Measurements from ENCODE around the gene TRIO.

Gene TRIO

DNA sequence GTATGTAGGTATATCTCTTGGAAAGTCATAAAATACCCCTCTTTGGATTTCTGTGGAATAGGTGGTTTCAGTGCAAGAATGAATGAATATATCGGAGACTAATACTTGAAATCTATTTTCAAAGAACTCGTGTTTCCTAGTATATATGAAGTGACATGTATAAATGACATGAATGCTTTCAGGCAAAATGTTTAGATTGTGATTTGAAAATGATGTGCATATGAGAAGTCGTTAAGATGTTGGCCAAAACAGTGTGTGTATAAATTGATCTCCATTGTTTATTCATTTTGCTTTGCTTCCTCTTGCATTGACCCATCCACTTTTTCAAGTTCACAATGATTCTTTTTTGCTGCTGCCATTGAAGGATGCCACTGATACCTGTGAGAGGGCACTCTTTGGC lies 8.3 kb downstream of the TRIO start:
- no peaks in the 10 kb centered on the region for H3K9me3 ChIP-seq (ENCODE audit: low read length)
- H3K9ac ChIP-seq (ENCODE audit: low read length), result no peak overlapping the region
- no peak overlapping the region for H3K4me3 ChIP-seq (ENCODE audit: low read depth in 1 of 2, low read length in 2 of 2)
- H3K36me3 ChIP-seq (ENCODE audit: insufficient read depth, low read length), result no peaks in the 10 kb centered on the region
- no peak overlapping the region for H3K27ac ChIP-seq (ENCODE audit: low read depth, low read length)
- H3K4me1 ChIP-seq (ENCODE audit: insufficient read depth, low read length), result peaks cover 83% of the 10 kb centered on the region
- H3K27me3 ChIP-seq (ENCODE audit: control insufficient read depth in 1 of 2, insufficient read depth in 2 of 2, low read length in 2 of 2), result no peaks in the 10 kb centered on the region

DNA sequence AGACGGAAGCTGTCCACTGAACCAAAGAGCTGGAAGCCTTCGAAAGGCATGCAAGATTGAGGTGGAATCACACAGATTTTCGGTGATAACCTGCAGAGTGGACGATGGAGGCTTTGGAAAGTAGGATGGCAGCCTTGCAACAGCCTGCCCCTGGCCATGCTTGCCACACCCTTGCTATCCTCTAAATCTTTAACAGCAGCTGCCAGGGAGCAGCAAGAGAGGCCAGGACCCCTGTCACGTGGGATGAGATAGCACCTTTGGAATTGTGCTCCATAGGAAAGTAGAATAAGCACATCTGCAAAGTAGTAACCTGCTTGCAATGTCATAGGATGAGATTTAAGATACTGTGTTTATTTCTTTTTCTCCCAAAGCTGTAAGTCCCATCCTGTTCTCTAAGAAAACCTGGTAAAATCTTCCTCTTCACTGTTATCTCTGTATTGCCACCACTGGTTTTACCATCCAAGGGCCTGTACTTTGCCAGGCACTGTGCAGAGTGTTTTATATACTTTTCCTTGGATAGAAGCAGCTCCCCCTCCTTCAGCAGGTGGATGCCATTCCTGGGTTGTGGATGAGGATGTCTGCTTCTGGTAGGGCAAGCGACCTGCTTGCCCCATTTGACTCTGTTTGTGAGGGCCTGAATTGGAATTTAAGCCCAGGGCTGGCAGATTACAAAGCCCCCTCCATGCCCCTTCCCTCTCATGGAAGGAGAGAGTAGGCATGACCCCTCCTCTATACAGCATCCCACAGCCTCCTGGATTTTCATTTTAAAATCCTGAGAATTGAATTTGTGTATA lies 10.1 kb downstream of the TRIO start:
- H3K4me1 ChIP-seq (ENCODE audit: insufficient read depth, low read length), result peaks cover 75% of the 10 kb centered on the region
- no peaks in the 10 kb centered on the region for H3K9me3 ChIP-seq (ENCODE audit: low read length)
- H3K4me3 ChIP-seq (ENCODE audit: low read depth in 1 of 2, low read length in 2 of 2), result no peak overlapping the region
- no peaks in the 10 kb centered on the region for H3K27me3 ChIP-seq (ENCODE audit: control insufficient read depth in 1 of 2, insufficient read depth in 2 of 2, low read length in 2 of 2)
- peak overlapping the region; percentile 83 for H3K27ac ChIP-seq (ENCODE audit: low read depth, low read length)
- H3K9ac ChIP-seq (ENCODE audit: low read length), result peak overlapping the region; percentile 55
- no peaks in the 10 kb centered on the region for H3K36me3 ChIP-seq (ENCODE audit: insufficient read depth, low read length)

DNA sequence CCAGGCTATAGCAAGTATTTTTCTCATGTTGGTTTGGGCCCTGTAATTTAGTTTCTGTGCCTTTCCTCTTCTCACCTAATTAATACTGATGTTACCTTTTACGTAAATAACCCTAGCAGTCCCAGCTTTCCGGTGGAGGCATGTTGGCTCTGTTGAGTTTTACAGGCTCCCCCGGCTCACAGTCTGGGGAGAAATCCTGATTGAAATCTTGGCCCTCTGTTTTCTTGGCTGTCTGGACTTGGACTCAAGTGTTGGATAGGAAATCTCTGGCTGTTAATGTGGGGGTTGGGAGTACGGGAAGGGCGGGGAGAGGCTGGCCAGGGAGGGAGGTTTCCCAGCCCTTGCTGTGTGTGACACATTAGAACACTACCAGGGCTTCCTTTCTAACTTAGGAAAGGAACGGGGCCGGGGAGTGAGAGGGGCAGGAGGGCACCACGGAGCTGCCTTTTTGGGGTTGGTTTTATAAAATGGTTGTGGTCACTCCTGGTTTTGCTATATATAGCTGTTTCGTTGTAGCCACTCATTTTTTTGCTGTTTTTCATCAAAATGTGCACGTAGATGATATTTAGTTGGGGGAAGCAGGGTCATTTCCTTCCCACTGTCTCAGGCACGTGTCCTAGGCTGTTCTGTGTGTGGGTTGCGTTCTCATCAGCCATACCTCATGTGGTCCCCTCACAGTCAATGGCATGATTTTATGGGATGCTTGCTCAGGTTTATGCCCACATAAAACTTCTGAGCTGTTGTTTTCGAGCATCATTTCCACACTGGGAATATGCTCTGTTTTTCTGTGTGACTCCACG lies 11.0 kb downstream of the TRIO start:
- H3K27me3 ChIP-seq (ENCODE audit: control insufficient read depth in 1 of 2, insufficient read depth in 2 of 2, low read length in 2 of 2), result no peaks in the 10 kb centered on the region
- H3K27ac ChIP-seq (ENCODE audit: low read depth, low read length), result peak overlapping the region; percentile 83
- no peaks in the 10 kb centered on the region for H3K9me3 ChIP-seq (ENCODE audit: low read length)
- peaks cover 67% of the 10 kb centered on the region for H3K4me1 ChIP-seq (ENCODE audit: insufficient read depth, low read length)
- H3K9ac ChIP-seq (ENCODE audit: low read length), result peak overlapping the region; percentile 55
- H3K4me3 ChIP-seq (ENCODE audit: low read depth in 1 of 2, low read length in 2 of 2), result peak overlapping the region in 1 of 2 donors; percentile 43
- no peaks in the 10 kb centered on the region for H3K36me3 ChIP-seq (ENCODE audit: insufficient read depth, low read length)

DNA sequence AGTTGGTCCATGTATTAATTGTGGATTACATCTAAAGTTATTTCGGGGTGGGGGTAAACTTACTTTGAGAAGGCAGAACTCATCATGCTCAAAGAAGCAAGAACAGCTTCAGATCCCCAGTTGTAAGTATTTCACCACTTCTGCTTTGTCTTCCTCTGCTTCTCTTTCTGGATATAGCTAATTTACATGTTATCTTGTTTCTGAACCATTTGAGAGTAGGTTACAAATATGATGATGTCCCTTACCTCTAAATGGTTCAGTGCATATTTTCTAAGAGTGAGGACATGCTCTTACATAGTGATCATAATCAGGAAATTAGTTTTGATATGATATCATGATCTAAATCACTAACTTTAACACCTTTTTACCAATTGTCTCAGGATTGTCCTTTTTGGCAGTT lies 11.9 kb downstream of the TRIO start:
- Histone ChIP-seq H3K4me1 (ENCODE audit: insufficient read depth, low read length) (peaks cover 62% of the 10 kb centered on the region), H3K27ac (ENCODE audit: low read depth, low read length) (peak overlapping the region; percentile 83), H3K4me3 (ENCODE audit: low read depth in 1 of 2, low read length in 2 of 2) (no peak overlapping the region), H3K9ac (ENCODE audit: low read length) (peak overlapping the region; percentile 55), H3K36me3 (ENCODE audit: insufficient read depth, low read length) (no peaks in the 10 kb centered on the region), H3K27me3 (ENCODE audit: control insufficient read depth in 1 of 2, insufficient read depth in 2 of 2, low read length in 2 of 2) (no peaks in the 10 kb centered on the region), H3K9me3 (ENCODE audit: low read length) (no peaks in the 10 kb centered on the region)

DNA sequence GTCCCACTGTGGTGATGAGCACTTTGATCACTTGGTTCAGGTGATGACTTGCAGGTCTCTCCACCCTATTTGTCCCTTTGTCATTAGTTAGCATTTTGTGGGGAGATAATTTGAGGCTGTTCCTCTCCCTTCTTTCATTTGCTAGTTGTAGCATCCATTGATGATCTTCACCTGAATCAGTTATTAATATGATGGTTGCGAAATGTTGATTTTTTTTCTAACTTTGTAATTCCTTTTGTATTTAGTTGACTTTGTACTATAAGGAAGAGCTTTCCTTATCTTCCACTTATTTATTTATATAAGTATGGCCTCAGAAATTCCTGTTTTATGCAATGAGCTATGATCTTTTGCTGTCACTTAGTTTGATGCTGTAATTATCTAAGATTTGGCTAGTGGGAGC lies 12.6 kb downstream of the TRIO start:
- Histone ChIP-seq H3K4me1 (ENCODE audit: insufficient read depth, low read length) (peaks cover 62% of the 10 kb centered on the region), H3K4me3 (ENCODE audit: low read depth in 1 of 2, low read length in 2 of 2) (no peak overlapping the region), H3K9me3 (ENCODE audit: low read length) (no peaks in the 10 kb centered on the region), H3K36me3 (ENCODE audit: insufficient read depth, low read length) (no peaks in the 10 kb centered on the region), H3K27me3 (ENCODE audit: control insufficient read depth in 1 of 2, insufficient read depth in 2 of 2, low read length in 2 of 2) (no peaks in the 10 kb centered on the region), H3K27ac (ENCODE audit: low read depth, low read length) (peak overlapping the region; percentile 52), H3K9ac (ENCODE audit: low read length) (no peak overlapping the region)

DNA sequence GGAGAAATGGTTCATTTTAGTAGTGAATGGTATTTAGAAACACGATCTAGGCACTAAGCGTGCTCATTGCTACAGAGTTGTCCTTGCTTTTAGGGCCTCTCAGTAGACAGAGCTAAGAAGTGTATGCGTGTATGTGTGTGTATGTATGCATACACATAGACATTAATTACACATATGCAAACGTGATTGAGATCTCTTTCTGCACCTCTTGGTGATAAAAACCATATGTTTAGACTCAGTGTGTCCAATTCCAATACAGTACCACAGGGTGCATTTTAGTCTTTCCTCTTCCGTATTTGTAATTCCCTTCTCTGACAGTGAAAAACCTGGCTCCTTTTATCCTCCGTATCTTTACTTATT lies 13.1 kb downstream of the TRIO start:
- Histone ChIP-seq H3K4me3 (ENCODE audit: low read depth in 1 of 2, low read length in 2 of 2) (no peak overlapping the region), H3K36me3 (ENCODE audit: insufficient read depth, low read length) (no peaks in the 10 kb centered on the region), H3K9ac (ENCODE audit: low read length) (peak overlapping the region; percentile 58), H3K4me1 (ENCODE audit: insufficient read depth, low read length) (peaks cover 66% of the 10 kb centered on the region), H3K9me3 (ENCODE audit: low read length) (no peaks in the 10 kb centered on the region), H3K27me3 (ENCODE audit: control insufficient read depth in 1 of 2, insufficient read depth in 2 of 2, low read length in 2 of 2) (no peaks in the 10 kb centered on the region), H3K27ac (ENCODE audit: low read depth, low read length) (peak overlapping the region; percentile 52)

DNA sequence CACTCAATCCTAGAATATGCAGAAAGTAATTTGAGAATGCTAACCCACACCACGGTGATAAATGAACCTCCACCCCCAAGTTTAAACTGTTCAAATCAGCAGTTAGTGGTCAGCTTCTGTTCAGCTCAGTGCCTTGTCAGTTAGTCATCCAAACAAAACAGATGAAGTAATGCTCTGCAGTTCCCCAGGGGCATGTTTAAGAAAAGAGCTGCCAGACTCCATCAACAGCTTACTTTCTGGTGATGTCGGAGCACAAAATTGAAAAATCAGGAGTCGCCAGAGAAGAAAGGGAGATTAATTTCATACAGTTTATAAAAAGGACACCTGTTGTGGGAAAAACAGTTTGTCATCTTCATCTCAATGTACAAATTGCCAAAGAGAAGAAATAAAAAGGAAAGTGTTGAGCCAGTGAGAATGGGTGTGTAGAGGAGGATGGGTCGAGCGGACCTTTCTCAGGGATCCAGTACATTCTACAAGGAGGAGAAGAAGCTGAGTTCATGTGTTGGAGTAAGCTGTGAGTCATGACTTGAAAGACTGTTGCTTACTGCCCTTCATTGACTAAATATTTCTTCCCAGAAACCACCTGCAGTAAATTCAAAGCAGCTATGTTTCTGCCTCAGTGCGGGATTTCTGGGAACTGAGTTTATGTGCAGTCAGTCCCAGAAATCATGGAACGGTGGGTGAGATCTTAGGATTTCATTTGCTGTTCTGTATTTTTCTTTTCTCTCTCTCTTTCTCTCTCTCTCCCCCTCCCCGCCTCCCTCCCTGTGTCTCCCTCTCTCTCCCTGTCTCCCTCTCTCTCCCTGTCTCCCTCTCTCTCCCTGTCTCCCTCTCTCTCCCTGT lies 13.7 kb downstream of the TRIO start:
- Histone ChIP-seq H3K4me1 (ENCODE audit: insufficient read depth, low read length) (peaks cover 72% of the 10 kb centered on the region), H3K27ac (ENCODE audit: low read depth, low read length) (peak overlapping the region; percentile 40), H3K36me3 (ENCODE audit: insufficient read depth, low read length) (no peaks in the 10 kb centered on the region), H3K9me3 (ENCODE audit: low read length) (no peaks in the 10 kb centered on the region), H3K9ac (ENCODE audit: low read length) (peak overlapping the region; percentile 58), H3K4me3 (ENCODE audit: low read depth in 1 of 2, low read length in 2 of 2) (peak overlapping the region in 1 of 2 donors; percentile 10), H3K27me3 (ENCODE audit: control insufficient read depth in 1 of 2, insufficient read depth in 2 of 2, low read length in 2 of 2) (no peaks in the 10 kb centered on the region)

DNA sequence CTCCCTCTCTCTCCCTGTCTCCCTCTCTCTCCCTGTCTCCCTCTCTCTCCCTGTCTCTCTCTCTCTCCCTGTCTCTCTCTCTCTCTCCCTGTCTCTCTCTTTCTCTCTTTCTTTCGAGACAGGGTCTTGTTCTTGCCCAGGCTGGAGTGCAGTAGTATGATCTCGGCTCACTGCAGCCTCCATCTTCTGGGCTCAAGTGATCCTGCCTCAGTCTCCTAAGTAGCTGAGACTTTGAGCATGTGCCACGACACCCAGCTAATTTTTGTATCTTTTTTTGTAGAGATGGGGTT lies 14.3 kb downstream of the TRIO start:
- Histone ChIP-seq H3K9ac (ENCODE audit: low read length) (peak overlapping the region; percentile 58), H3K27me3 (ENCODE audit: control insufficient read depth in 1 of 2, insufficient read depth in 2 of 2, low read length in 2 of 2) (no peaks in the 10 kb centered on the region), H3K4me1 (ENCODE audit: insufficient read depth, low read length) (peaks cover 78% of the 10 kb centered on the region), H3K9me3 (ENCODE audit: low read length) (no peaks in the 10 kb centered on the region), H3K36me3 (ENCODE audit: insufficient read depth, low read length) (no peaks in the 10 kb centered on the region), H3K27ac (ENCODE audit: low read depth, low read length) (peak overlapping the region; percentile 40), H3K4me3 (ENCODE audit: low read depth in 1 of 2, low read length in 2 of 2) (no peak overlapping the region)

DNA sequence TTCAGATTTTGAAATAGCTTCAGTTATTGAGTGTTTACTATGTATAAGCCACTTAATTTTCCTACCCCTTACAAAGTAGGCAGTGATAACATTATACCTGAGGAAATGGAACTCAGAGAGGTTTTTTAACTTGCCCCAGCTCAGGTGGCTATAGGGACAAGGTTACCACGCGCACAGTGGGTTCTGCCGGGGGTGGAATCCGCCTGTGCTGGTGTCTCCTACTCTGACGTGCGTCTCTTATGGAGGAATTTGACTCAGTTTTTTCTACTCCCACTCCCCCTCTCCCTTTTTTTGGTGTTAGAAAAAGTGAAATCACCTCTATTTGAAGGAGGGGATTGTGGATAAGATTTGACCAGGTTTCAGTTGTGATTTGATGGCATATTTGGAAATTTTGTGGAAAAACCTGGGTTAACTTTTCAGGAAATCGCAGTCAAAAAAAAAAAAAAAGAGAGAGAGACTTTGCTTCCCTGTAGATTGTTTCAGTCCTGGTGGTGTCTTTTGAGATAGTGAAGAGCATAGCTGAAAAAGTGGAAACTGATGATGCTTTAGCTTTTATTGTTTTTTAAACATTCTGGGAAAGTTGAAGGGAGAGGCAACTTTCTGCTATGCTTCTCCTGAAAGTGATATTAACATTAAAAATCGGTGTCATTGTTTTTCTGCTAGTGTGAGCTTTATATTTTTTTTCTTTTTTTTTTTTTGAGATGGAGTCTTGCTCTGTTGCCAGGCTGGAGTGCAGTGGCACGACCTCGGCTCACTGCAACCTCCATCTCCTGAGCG lies 15.9 kb downstream of the TRIO start:
- H3K4me1 ChIP-seq (ENCODE audit: insufficient read depth, low read length), result peaks cover 64% of the 10 kb centered on the region
- no peak overlapping the region for H3K27ac ChIP-seq (ENCODE audit: low read depth, low read length)
- no peaks in the 10 kb centered on the region for H3K27me3 ChIP-seq (ENCODE audit: control insufficient read depth in 1 of 2, insufficient read depth in 2 of 2, low read length in 2 of 2)
- no peaks in the 10 kb centered on the region for H3K9me3 ChIP-seq (ENCODE audit: low read length)
- no peak overlapping the region for H3K9ac ChIP-seq (ENCODE audit: low read length)
- no peak overlapping the region for H3K4me3 ChIP-seq (ENCODE audit: low read depth in 1 of 2, low read length in 2 of 2)
- H3K36me3 ChIP-seq (ENCODE audit: insufficient read depth, low read length), result no peaks in the 10 kb centered on the region

DNA sequence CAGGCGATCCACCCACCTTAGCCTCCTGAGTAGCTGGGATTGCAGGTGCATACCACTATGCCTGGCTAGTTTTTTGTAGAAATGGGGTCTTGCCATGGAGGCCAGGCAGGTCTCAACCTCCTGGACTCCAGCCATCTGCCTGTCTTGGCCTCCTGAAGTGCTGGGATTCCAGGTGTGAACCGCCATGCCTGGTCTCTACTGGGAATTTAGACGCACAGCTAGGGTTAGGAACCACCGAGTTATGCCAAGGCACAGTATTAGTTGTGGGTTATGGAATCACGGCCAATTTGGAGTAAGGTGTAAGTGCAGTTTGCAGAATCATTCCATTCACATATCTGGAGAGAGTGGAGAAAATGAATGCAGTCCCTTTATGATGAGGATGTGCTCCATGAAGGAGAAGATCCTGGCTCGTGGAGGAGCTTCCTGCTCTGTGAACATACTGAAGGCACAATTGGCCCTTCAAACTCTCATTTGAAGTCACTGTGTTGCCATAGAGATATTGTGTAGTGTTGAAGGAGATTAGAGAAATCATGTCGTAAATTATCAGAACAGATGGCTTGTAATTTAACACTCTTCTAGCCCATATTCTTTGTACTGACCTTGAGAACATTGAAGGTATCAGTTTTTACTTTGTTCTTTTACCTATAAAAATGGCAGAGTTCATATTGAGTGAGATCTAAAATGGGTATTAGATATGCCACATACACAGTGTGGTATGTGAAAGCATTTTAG lies 18.8 kb downstream of the TRIO start:
- Histone ChIP-seq H3K9me3 (ENCODE audit: low read length) (no peaks in the 10 kb centered on the region), H3K9ac (ENCODE audit: low read length) (no peak overlapping the region), H3K4me1 (ENCODE audit: insufficient read depth, low read length) (peaks cover 53% of the 10 kb centered on the region), H3K36me3 (ENCODE audit: insufficient read depth, low read length) (no peaks in the 10 kb centered on the region), H3K27ac (ENCODE audit: low read depth, low read length) (no peak overlapping the region), H3K4me3 (ENCODE audit: low read depth in 1 of 2, low read length in 2 of 2) (no peak overlapping the region), H3K27me3 (ENCODE audit: control insufficient read depth in 1 of 2, insufficient read depth in 2 of 2, low read length in 2 of 2) (no peaks in the 10 kb centered on the region)

Data from muscle layer of colon (tissue), 2 donors.